Caco-2 (cell line): ENCODE measurements around the gene CALML3. TPM values are rescaled to one million over a fixed set of nuclear protein-coding genes. Genes with fewer than 3 reads are reported as not detected.

Source experiments
- BruUV-seq: library from RNA; stranded (reverse); fragments of 400-500 nt; replicated peaks from 2 replicates; lab custom pipeline; 2021; lab: Mats Ljungman, UMichigan
- CTCF ChIA-PET: fragments of 300-600 bp; sonication (Branson Sonifier 250); formaldehyde crosslinking; loops from one replicate; lab custom pipeline; 2022; ENCODE audit warnings: antibody characterized with exemption; lab: Charles Lee
- POLR2A ChIA-PET: fragments of 300-600 bp; sonication (Branson Sonifier 250); formaldehyde crosslinking; loops from one replicate; lab custom pipeline; 2022; ENCODE audit warnings: antibody characterized with exemption; lab: Charles Lee
- DNase-seq, 2 experiments: peaks; one replicate each; pipeline versions ENCODE4 v3.0.0 to v3.0.0-alpha.2; 2020 to 2022
- H3K27me3 ChIP-seq: replicated peaks from 2 replicates; pipeline ENCODE4 v1.6.0; 2011; ENCODE audit warnings: low read length; ENCODE audit not compliant: control insufficient read depth, insufficient read depth
- H3K36me3 ChIP-seq: 2 replicates; pipeline ENCODE4 v1.5.1; 2011; ENCODE audit warnings: low read length; ENCODE audit not compliant: control insufficient read depth, insufficient read depth
- H3K4me1 ChIP-seq: fragments of 250-450 bp; sonication (Bioruptor Pico); 2 replicates; pipeline ENCODE4 v1.5.1; 2020; ENCODE audit warnings: mild to moderate bottlenecking
- H3K4me3 ChIP-seq: 2 replicates; pipeline ENCODE4 v1.5.1; 2011; ENCODE audit warnings: low read depth, mild to moderate bottlenecking, control low read depth, low read length
- H3K9me3 ChIP-seq: fragments of 250-450 bp; sonication (Bioruptor Pico); 2 replicates; pipeline ENCODE4 v1.5.1; 2020; ENCODE audit warnings: mild to moderate bottlenecking, moderate library complexity
- H3K27ac Mint-ChIP-seq: one replicate; pipeline ENCODE4 v1.8.0; 2022; ENCODE audit warnings: mixed read lengths; ENCODE audit not compliant: unreplicated experiment
- H3K27me3 Mint-ChIP-seq: one replicate; pipeline ENCODE4 v1.8.0; 2022; ENCODE audit warnings: mixed read lengths; ENCODE audit not compliant: insufficient read depth, unreplicated experiment
- H3K36me3 Mint-ChIP-seq: one replicate; pipeline ENCODE4 v1.8.0; 2022; ENCODE audit warnings: mild to moderate bottlenecking, mixed read lengths; ENCODE audit not compliant: insufficient read depth, unreplicated experiment
- H3K4me1 Mint-ChIP-seq: one replicate; pipeline ENCODE4 v1.8.0; 2022; ENCODE audit warnings: low read depth, mixed read lengths; ENCODE audit not compliant: unreplicated experiment
- H3K4me3 Mint-ChIP-seq: one replicate; pipeline ENCODE4 v1.8.0; 2022; ENCODE audit warnings: mild to moderate bottlenecking, moderate library complexity, mixed read lengths; ENCODE audit not compliant: unreplicated experiment
- H3K9me3 Mint-ChIP-seq: one replicate; pipeline ENCODE4 v1.8.0; 2022; ENCODE audit warnings: mixed read lengths; ENCODE audit not compliant: unreplicated experiment
- intact Hi-C: fragments of 100-400 bp; cut with micrococcal nuclease; formaldehyde crosslinking; loops from one replicate; pipeline ENCODE4 v1.10.0; 2022; ENCODE audit not compliant: unreplicated experiment
- total RNA-seq: library from RNA; stranded (reverse); gene quantifications from 2 replicates; pipeline ENCODE4 v1.2.3, GENCODE V29; 2022
- TF ChIP-seq, protein P1 (sequence below), 2 experiments: fragments of 200-600 bp in 1 of 2; IDR thresholded peaks; 1 replicate in 1 of 2; 2 replicates in 1 of 2; pipeline versions ENCODE4 v1.5.1 to v1.8.0; 2011 to 2022; ENCODE audit warnings: antibody characterized with exemption in 1 of 2, control low read depth in 1 of 2, inconsistent platforms in 1 of 2, low read depth in 1 of 2, low read length in 1 of 2, mild to moderate bottlenecking in 1 of 2, moderate library complexity in 1 of 2; ENCODE audit not compliant: insufficient read depth in 1 of 2, severe bottlenecking in 1 of 2, unreplicated experiment in 1 of 2

Gene CALML3
- total RNA-seq, 1 experiment from 2014 or later = 0.18 TPM

DNA sequence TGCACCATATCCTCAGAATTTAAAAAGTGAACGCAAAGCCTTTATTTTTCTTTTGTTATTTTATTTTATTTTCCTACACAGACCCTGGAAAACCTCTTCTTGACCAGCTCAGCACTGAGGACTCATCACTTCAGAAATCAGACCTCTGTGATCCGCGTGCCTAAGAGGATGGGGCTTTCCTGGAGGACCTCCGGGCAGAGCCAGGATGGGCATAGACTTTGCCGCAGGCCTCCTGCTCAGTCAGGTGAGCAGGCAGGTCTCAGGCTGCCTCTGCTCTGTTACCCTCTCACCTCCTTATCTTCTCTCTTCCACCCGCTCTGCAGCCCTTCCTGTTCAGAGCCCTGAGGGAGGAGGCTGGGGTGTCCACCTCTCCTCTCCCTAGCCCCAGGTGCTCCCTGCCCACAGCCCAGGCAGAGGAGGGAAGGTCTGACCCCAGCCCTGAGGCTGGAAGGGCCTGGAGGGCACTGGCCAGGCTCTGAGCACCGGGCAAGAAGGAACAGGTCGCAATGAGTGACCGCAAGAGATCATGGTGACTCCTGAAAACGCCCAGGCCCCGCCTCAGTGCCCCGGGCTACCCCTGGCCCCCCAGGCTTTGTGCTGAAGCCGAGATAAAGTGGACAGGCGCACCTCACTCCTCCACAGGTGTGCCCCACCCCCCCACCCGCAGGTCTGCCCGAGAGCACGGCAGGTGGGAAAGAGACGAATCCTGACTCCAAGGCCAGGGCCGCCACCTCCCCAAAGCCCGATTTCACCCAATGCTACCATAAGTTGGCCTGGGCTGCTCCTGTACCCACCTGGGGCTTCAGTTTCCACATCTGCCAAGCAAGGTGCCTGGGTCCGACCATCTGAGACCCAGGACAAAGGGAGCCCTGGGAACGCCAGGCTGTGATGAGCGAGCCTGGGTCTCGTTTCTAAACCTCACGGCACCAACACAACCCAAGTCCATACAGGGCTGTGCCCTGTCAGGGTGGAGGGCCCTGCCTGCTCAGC lies 28.2 kb upstream of the CALML3 start:
- ChIA-PET CTCF (interaction anchor here (0.6 to 2.2 kb wide), 2 partner anchors 126 to 302 kb away, joined by 3 to 6 read pairs; no protein-coding TSS in a partner anchor), POLR2A (interaction anchor here (0.6 kb wide), 1 partner anchor 120 kb away, joined by 3 read pairs; no protein-coding TSS in a partner anchor)
- peak in 1 of 2 experiments; percentile 80 for DNase-seq
- Histone ChIP-seq H3K36me3 (peaks cover 7% of the 10 kb centered on the region), H3K4me1 (peaks cover 43% of the 10 kb centered on the region), H3K9me3 (peaks cover 16% of the 10 kb centered on the region), H3K27me3 (no peaks in the 10 kb centered on the region), H3K4me3 (no peak overlapping the region)
- H3K9me3 Mint-ChIP-seq = peaks cover 10% of the 10 kb centered on the region
- no peak overlapping the region for H3K27ac Mint-ChIP-seq
- intact Hi-C loops = no loop called here
- peaks cover 7% of the 10 kb centered on the region for H3K4me1 Mint-ChIP-seq
- no peaks in the 10 kb centered on the region for H3K27me3 Mint-ChIP-seq
- TF ChIP-seq, protein P1, sequence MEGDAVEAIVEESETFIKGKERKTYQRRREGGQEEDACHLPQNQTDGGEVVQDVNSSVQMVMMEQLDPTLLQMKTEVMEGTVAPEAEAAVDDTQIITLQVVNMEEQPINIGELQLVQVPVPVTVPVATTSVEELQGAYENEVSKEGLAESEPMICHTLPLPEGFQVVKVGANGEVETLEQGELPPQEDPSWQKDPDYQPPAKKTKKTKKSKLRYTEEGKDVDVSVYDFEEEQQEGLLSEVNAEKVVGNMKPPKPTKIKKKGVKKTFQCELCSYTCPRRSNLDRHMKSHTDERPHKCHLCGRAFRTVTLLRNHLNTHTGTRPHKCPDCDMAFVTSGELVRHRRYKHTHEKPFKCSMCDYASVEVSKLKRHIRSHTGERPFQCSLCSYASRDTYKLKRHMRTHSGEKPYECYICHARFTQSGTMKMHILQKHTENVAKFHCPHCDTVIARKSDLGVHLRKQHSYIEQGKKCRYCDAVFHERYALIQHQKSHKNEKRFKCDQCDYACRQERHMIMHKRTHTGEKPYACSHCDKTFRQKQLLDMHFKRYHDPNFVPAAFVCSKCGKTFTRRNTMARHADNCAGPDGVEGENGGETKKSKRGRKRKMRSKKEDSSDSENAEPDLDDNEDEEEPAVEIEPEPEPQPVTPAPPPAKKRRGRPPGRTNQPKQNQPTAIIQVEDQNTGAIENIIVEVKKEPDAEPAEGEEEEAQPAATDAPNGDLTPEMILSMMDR (IDR thresholded peaks at IDR 0.05; ENCODE audit: insufficient read depth in 1 of 2, low read depth in 1 of 2, low read length in 1 of 2, severe bottlenecking in 1 of 2, unreplicated experiment in 1 of 2) = no peak
- H3K36me3 Mint-ChIP-seq = peaks cover 16% of the 10 kb centered on the region
- no peak overlapping the region for H3K4me3 Mint-ChIP-seq
- BruUV-seq = no TSS peak

DNA sequence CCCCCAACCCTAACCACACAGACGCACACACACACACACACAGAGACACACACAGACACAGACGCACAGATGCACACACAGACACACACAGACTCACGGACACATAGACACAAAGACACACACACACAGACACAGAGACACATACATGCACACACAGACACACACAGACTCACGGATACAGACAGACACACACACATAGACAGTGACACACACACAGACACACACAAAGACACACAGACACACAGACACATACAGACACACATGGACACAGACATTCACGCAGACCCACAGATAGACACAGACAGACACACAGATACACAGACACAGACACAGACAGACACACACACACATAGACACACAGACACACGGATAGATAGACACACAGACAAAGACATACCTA lies 27.5 kb upstream of the CALML3 start:
- POLR2A ChIA-PET = no interaction called here
- no TSS peak for BruUV-seq
- Mint-ChIP-seq H3K4me1 (peaks cover 7% of the 10 kb centered on the region), H3K36me3 (peaks cover 16% of the 10 kb centered on the region), H3K4me3 (no peak overlapping the region), H3K27ac (no peak overlapping the region), H3K9me3 (peaks cover 2% of the 10 kb centered on the region), H3K27me3 (no peaks in the 10 kb centered on the region)
- H3K27me3 ChIP-seq = no peaks in the 10 kb centered on the region
- no peak for DNase-seq
- H3K4me3 ChIP-seq = no peak overlapping the region
- TF ChIP-seq, protein P1 (IDR thresholded peaks at IDR 0.05; ENCODE audit: insufficient read depth in 1 of 2, low read depth in 1 of 2, low read length in 1 of 2, severe bottlenecking in 1 of 2, unreplicated experiment in 1 of 2) = no peak
- H3K36me3 ChIP-seq = peaks cover 4% of the 10 kb centered on the region
- CTCF ChIA-PET = no interaction called here
- H3K9me3 ChIP-seq = peaks cover 8% of the 10 kb centered on the region
- intact Hi-C loops = no loop called here
- peaks cover 46% of the 10 kb centered on the region for H3K4me1 ChIP-seq

DNA sequence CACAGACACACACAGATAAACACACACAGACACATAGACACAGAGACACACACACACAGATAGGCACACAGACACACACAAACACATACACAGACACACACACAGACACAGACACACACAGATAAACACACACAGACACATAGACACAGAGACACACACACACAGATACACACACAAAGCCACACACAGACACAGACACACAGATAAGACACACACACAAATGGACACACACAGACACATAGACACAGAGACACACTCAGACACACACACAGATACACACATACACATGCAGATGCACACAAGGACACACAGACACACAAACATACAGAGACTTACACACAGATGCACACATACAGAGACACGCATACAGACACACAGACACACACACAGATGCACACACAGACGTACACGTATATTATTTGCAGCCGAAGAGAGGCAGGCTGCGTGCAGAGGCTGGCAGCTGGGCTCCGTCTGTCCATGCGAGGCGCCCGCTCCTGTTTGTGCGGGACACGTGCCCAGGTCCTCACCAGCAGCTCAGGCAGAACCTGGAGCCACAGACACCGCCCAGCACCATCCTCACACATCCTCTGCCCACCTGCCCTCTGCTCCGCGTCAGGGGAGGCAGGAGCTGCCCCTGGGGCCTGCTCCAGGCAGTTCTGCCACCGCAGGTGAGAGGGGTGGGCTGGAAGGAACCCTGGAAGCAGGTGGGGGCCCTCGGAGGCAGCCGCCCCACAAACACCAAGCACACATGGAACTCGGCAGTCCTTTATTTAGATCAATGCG lies 26.6 kb upstream of the CALML3 start:
- Mint-ChIP-seq H3K4me3 (no peak overlapping the region), H3K27ac (no peak overlapping the region), H3K4me1 (peaks cover 15% of the 10 kb centered on the region), H3K36me3 (peaks cover 10% of the 10 kb centered on the region), H3K27me3 (no peaks in the 10 kb centered on the region), H3K9me3 (no peaks in the 10 kb centered on the region)
- POLR2A ChIA-PET = no interaction called here
- peaks cover 47% of the 10 kb centered on the region for H3K4me1 ChIP-seq
- CTCF ChIA-PET = no interaction called here
- no peaks in the 10 kb centered on the region for H3K27me3 ChIP-seq
- H3K36me3 ChIP-seq = no peaks in the 10 kb centered on the region
- no TSS peak for BruUV-seq
- no peaks in the 10 kb centered on the region for H3K9me3 ChIP-seq
- peak in 1 of 2 experiments; percentile 13 for DNase-seq
- TF ChIP-seq, protein P1 (IDR thresholded peaks at IDR 0.05; ENCODE audit: insufficient read depth in 1 of 2, low read depth in 1 of 2, low read length in 1 of 2, severe bottlenecking in 1 of 2, unreplicated experiment in 1 of 2) = no peak
- no peak overlapping the region for H3K4me3 ChIP-seq
- intact Hi-C loops = no loop called here
